Ishikawa (cell line): ENCODE measurements around the gene CPEB4.

Experiments
- CEBPB ChIP-seq: IDR thresholded peaks from 2 replicates; pipeline ENCODE4 v1.6.1; 2012
- CREB1 ChIP-seq: IDR thresholded peaks from 2 replicates; pipeline ENCODE4 v1.6.1; 2012; ENCODE audit warnings: low read depth
- EGR1 ChIP-seq: IDR thresholded peaks from 2 replicates; pipeline ENCODE4 v1.6.1; 2012
- EP300 ChIP-seq: IDR thresholded peaks from 2 replicates; pipeline ENCODE4 v1.6.1; 2012; ENCODE audit warnings: borderline replicate concordance
- FOXM1 ChIP-seq: IDR thresholded peaks from 2 replicates; pipeline ENCODE4 v1.6.1; 2012; ENCODE audit warnings: low read depth, borderline replicate concordance
- MAX ChIP-seq: IDR thresholded peaks from 2 replicates; pipeline ENCODE4 v1.6.1; 2012
- NFIC ChIP-seq: IDR thresholded peaks from 2 replicates; pipeline ENCODE4 v1.6.1; 2012
- RAD21 ChIP-seq: IDR thresholded peaks from 2 replicates; pipeline ENCODE4 v1.6.1; 2012; ENCODE audit warnings: low read depth
- REST ChIP-seq: IDR thresholded peaks from 2 replicates; pipeline ENCODE4 v1.6.1; 2012; ENCODE audit warnings: low read depth, mild to moderate bottlenecking
- TAF1 ChIP-seq: IDR thresholded peaks from 2 replicates; pipeline ENCODE4 v1.6.1; 2012; ENCODE audit warnings: low read depth, mild to moderate bottlenecking
- TCF12 ChIP-seq: IDR thresholded peaks from 2 replicates; pipeline ENCODE4 v1.6.1; 2012; ENCODE audit warnings: low read depth
- TEAD4 ChIP-seq: IDR thresholded peaks from 2 replicates; pipeline ENCODE4 v1.6.1; 2012
- YY1 ChIP-seq: IDR thresholded peaks from 2 replicates; pipeline ENCODE4 v1.6.1; 2012; ENCODE audit warnings: low read depth
- ZBTB7A ChIP-seq: IDR thresholded peaks from 2 replicates; pipeline ENCODE4 v1.6.1; 2012; ENCODE audit warnings: low read depth
- TF ChIP-seq, protein P1 (sequence below): IDR thresholded peaks from 2 replicates; pipeline ENCODE4 v1.6.1; 2012

Gene CPEB4

GRCh38 chr5:173924899-173925298, 36.8 kb downstream of the CPEB4 start:
- TF ChIP-seq YY1 (no peak), MAX (no peak), NFIC (no peak), TAF1 (no peak), CREB1 (no peak), TEAD4 (no peak), RAD21 (no peak), EGR1 (no peak), TCF12 (no peak), ZBTB7A (no peak), EP300 (no peak), FOXM1 (no peak), CEBPB (no peak), REST (no peak)
- TF ChIP-seq, protein P1, sequence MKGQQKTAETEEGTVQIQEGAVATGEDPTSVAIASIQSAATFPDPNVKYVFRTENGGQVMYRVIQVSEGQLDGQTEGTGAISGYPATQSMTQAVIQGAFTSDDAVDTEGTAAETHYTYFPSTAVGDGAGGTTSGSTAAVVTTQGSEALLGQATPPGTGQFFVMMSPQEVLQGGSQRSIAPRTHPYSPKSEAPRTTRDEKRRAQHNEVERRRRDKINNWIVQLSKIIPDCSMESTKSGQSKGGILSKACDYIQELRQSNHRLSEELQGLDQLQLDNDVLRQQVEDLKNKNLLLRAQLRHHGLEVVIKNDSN, result no peak

- TF ChIP-seq RAD21 (peak; percentile 55), EGR1 (no peak), CREB1 (no peak), NFIC (no peak)
These were observed 37.4 kb downstream of the CPEB4 start for GRCh38 chr5:173925449-173926071.

DNA sequence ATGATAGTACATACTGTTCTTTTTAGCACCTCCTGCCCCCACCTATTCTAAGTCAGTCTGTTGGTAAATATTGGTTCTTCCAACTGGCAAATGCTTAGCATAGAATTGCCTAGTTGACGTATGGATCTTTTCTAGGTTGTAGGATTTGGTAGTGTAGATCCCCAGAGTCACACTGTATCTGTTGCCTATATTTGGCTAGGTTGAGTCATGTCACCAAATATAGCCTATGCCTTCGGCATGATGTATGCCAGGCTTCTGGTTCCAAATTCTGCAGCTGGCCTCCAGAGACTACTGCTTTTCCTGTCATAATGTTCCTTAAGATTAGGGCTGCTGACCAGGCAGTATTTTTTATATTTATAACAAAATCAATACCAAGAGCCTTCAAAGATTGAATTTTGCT, 38.2 kb downstream of the CPEB4 start:
- TF ChIP-seq ZBTB7A (no peak), FOXM1 (no peak), CREB1 (no peak), MAX (no peak), CEBPB (no peak), TEAD4 (no peak)

GRCh38 chr5:173928871-173929574, 40.9 kb downstream of the CPEB4 start:
- TF ChIP-seq TEAD4 (no peak), YY1 (no peak), TCF12 (no peak), MAX (no peak), REST (no peak), NFIC (no peak), CEBPB (no peak), TAF1 (no peak), EP300 (no peak), ZBTB7A (no peak), FOXM1 (no peak), EGR1 (no peak), CREB1 (no peak), RAD21 (no peak)
- TF ChIP-seq, protein P1, result no peak

GRCh38 chr5:173932695-173933139, 44.6 kb downstream of the CPEB4 start:
- no peak for TF ChIP-seq TCF12
- TF ChIP-seq EGR1, result no peak
- TF ChIP-seq RAD21, result no peak
- TF ChIP-seq, protein P1, result no peak
- no peak for TF ChIP-seq CEBPB
- TF ChIP-seq TEAD4, result no peak
- no peak for TF ChIP-seq ZBTB7A
